D721Med (cell line): ENCODE data around the gene GALNT14.

ENCODE experiments used
- DNase-seq: peaks from one replicate; pipeline ENCODE4 v3.0.0; 2011; ENCODE audit warnings: low spot score; ENCODE audit not compliant: insufficient read length
- FAIRE-seq: peaks from 2 replicates; lab custom pipeline; 2011; peaks lifted over from hg19 to GRCh38; lab: Jason Lieb, UNC
- TF ChIP-seq, protein P1 (sequence below): IDR thresholded peaks from 2 replicates; pipeline ENCODE4 v1.5.1; 2012; ENCODE audit warnings: mild to moderate bottlenecking, control low read depth; ENCODE audit not compliant: insufficient read depth; ENCODE audit errors: missing control alignments

The GALNT14 gene

GRCh38 chr2:30964334-30965005, 173.8 kb downstream of the GALNT14 start:
- FAIRE-seq (no peak), DNase-seq (no peak)
- TF ChIP-seq, protein P1, sequence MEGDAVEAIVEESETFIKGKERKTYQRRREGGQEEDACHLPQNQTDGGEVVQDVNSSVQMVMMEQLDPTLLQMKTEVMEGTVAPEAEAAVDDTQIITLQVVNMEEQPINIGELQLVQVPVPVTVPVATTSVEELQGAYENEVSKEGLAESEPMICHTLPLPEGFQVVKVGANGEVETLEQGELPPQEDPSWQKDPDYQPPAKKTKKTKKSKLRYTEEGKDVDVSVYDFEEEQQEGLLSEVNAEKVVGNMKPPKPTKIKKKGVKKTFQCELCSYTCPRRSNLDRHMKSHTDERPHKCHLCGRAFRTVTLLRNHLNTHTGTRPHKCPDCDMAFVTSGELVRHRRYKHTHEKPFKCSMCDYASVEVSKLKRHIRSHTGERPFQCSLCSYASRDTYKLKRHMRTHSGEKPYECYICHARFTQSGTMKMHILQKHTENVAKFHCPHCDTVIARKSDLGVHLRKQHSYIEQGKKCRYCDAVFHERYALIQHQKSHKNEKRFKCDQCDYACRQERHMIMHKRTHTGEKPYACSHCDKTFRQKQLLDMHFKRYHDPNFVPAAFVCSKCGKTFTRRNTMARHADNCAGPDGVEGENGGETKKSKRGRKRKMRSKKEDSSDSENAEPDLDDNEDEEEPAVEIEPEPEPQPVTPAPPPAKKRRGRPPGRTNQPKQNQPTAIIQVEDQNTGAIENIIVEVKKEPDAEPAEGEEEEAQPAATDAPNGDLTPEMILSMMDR, result no peak

GRCh38 chr2:30963184-30963583, 175.1 kb downstream of the GALNT14 start:
- DNase-seq, result peak; percentile 51
- TF ChIP-seq, protein P1, result no peak
- no peak for FAIRE-seq

DNA sequence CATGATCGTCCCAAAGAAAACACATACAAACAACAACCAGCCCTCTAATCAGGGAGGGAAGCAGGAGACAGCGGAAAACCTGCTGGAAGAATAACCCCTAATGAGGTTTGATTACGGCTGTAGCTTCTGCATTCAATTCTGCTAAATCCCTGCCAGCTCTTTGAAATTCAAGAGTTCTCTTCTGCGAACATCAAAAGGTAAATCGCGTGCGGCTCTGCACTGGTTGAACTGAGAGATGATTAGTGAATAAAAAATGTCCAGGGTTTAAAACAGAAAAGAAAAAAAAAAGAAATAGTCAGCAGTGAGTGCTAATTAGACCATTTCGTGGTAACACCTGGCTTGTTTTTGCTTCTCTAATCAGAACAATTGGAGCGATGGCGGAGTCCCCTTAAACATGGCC, 178.0 kb downstream of the GALNT14 start:
- DNase-seq (no peak), FAIRE-seq (no peak)
- TF ChIP-seq, protein P1, result no peak

- no peak for DNase-seq
- FAIRE-seq, result no peak
- TF ChIP-seq, protein P1, result no peak
These were observed 178.6 kb downstream of the GALNT14 start for GRCh38 chr2:30959653-30960052.

GRCh38 chr2:30958918-30959265, 179.3 kb downstream of the GALNT14 start:
- DNase-seq (no peak), FAIRE-seq (no peak)
- TF ChIP-seq, protein P1, result no peak

- TF ChIP-seq, protein P1, result no peak
- DNase-seq (no peak), FAIRE-seq (no peak)
These were observed 179.9 kb downstream of the GALNT14 start for GRCh38 chr2:30958193-30958917.

DNA sequence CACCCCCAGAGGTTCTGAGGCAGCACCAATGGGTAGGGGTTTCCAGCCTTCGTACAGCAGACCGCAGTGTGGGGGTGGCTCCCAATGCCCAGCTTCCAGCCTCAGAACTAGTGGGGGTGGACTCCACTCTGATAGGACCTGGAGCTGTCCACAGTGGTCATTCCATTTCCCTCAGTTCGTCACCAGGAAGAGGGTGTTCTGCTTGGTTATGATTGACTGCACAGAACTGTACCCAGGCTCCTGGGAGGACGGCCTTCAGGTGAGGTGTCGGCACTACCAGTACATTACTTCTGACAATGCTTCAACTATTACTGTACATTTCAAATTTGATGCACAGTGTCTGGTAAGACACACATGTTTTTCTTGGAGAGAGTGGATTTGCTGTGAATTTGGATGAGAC, 180.6 kb downstream of the GALNT14 start:
- TF ChIP-seq, protein P1, result no peak
- DNase-seq (no peak), FAIRE-seq (no peak)
